Activated naive CD4-positive, alpha-beta T cell treated with anti-CD3 and anti-CD28 coated beads, Interleukin-2, amount 50 U/mL, for 24 hours (primary cell): Measurements from ENCODE around the gene CERS6.

ENCODE experiments used
- H3K27ac Mint-ChIP-seq: one replicate; pipeline ENCODE4 v1.8.0; 2021; ENCODE audit warnings: mild to moderate bottlenecking, mixed read lengths
- H3K27me3 Mint-ChIP-seq: one replicate; pipeline ENCODE4 v1.8.0; 2021; ENCODE audit warnings: mixed read lengths
- H3K36me3 Mint-ChIP-seq: one replicate; pipeline ENCODE4 v1.8.0; 2021; ENCODE audit warnings: mixed read lengths
- H3K4me1 Mint-ChIP-seq: one replicate; pipeline ENCODE4 v1.8.0; 2021; ENCODE audit warnings: mixed read lengths
- H3K4me3 Mint-ChIP-seq: one replicate; pipeline ENCODE4 v1.8.0; 2021; ENCODE audit warnings: mild to moderate bottlenecking, mixed read lengths
- H3K9me3 Mint-ChIP-seq: one replicate; pipeline ENCODE4 v1.8.0; 2021; ENCODE audit warnings: mixed read lengths

CERS6 gene

GRCh38 chr2:168525020-168525419, 68.9 kb downstream of the CERS6 start:
- Mint-ChIP-seq H3K27ac (no peak overlapping the region), H3K9me3 (no peaks in the 10 kb centered on the region)

DNA sequence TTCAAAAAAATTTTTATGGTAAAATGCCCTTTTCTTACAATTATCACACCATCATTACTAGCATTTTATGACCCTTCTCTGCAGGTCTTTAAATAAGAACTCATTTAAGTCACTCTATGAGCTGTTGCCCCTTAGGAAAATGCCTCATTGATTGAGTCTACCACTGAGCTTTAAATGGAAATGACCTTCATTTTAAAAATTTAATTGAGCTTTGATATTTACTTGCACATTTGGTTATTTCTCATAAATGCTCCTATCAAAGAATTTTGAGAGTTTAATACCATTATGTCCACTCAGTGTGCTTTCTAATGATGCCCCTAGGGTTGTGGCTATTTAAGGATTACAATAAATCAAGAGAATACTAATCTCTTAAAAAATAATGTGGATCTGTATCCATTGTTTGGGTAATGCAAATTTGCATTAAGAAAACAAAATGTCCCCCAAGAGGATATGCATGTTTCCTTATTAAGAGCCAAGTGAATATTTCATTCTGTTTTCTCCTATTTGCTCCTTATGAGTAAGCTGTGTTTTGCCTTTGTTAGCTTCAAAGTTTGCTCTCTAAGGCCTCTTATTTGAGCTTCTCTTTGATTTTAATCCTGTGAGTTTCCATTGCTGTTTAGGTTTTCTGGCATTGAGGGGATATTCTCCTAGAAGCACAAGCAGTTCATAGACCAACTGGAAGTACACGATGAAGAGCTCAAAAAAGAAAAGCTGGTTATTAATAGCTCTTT, 69.8 kb downstream of the CERS6 start:
- peaks cover 81% of the 10 kb centered on the region for H3K4me1 Mint-ChIP-seq
- H3K4me3 Mint-ChIP-seq = no peak overlapping the region
- H3K27ac Mint-ChIP-seq = no peak overlapping the region

More at GRCh38 chr2:168525020-168525419, 68.9 kb downstream of the CERS6 start:
- peaks cover 77% of the 10 kb centered on the region for H3K4me1 Mint-ChIP-seq
- no peak overlapping the region for H3K4me3 Mint-ChIP-seq
- peaks cover 3% of the 10 kb centered on the region for H3K36me3 Mint-ChIP-seq
- no peaks in the 10 kb centered on the region for H3K27me3 Mint-ChIP-seq

DNA sequence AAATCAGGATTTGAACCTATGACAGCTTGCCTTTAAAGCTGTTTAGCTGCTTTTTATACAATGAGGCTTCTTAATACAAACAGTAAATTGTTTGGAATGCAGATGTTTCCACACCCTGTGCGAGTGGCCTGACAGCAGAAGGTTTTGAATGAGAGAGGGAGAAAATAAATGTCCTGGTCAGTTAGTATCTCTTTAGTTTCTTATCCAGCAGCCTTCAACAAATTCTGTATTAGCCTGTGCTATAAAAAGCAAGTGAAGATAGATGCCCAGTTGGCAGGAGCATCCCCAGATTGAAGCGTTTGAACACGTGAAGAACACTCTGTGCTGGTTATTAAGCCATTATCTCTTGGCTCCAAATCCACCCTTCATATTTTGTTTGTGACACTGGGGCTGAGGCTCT, 70.6 kb downstream of the CERS6 start:
- H3K4me3 Mint-ChIP-seq = no peak overlapping the region
- no peak overlapping the region for H3K27ac Mint-ChIP-seq
- H3K9me3 Mint-ChIP-seq = no peaks in the 10 kb centered on the region
- H3K4me1 Mint-ChIP-seq = peaks cover 81% of the 10 kb centered on the region
- H3K27me3 Mint-ChIP-seq = no peaks in the 10 kb centered on the region
- no peaks in the 10 kb centered on the region for H3K36me3 Mint-ChIP-seq

More for the DNA sequence above, 69.8 kb downstream of the CERS6 start:
- Mint-ChIP-seq H3K36me3 (no peaks in the 10 kb centered on the region), H3K27me3 (no peaks in the 10 kb centered on the region), H3K9me3 (no peaks in the 10 kb centered on the region)

DNA sequence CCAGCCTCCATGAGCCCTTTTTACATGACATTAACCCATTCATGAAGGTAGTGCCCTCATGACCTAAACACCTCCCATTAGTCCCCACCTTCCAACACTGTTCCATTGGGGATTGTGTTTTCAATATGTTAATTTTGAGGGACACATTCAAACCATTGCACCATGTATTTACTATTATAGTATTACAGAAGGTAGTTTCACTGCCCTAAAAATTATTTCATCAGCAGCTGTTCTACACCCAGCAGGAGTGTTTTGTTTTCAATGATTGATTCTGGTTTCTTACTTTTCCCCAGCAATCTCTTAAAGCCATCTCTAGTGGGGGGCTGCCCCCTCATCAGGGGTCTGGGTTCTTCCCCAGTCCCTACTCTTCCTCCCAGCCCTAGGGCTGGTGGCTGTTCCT, 71.9 kb downstream of the CERS6 start:
- H3K4me3 Mint-ChIP-seq = no peak overlapping the region
- peaks cover 84% of the 10 kb centered on the region for H3K4me1 Mint-ChIP-seq
- no peaks in the 10 kb centered on the region for H3K9me3 Mint-ChIP-seq
- H3K27me3 Mint-ChIP-seq = no peaks in the 10 kb centered on the region
- peaks cover 2% of the 10 kb centered on the region for H3K36me3 Mint-ChIP-seq
- no peak overlapping the region for H3K27ac Mint-ChIP-seq

GRCh38 chr2:168528469-168528868, 72.4 kb downstream of the CERS6 start:
- peaks cover 3% of the 10 kb centered on the region for H3K36me3 Mint-ChIP-seq

DNA sequence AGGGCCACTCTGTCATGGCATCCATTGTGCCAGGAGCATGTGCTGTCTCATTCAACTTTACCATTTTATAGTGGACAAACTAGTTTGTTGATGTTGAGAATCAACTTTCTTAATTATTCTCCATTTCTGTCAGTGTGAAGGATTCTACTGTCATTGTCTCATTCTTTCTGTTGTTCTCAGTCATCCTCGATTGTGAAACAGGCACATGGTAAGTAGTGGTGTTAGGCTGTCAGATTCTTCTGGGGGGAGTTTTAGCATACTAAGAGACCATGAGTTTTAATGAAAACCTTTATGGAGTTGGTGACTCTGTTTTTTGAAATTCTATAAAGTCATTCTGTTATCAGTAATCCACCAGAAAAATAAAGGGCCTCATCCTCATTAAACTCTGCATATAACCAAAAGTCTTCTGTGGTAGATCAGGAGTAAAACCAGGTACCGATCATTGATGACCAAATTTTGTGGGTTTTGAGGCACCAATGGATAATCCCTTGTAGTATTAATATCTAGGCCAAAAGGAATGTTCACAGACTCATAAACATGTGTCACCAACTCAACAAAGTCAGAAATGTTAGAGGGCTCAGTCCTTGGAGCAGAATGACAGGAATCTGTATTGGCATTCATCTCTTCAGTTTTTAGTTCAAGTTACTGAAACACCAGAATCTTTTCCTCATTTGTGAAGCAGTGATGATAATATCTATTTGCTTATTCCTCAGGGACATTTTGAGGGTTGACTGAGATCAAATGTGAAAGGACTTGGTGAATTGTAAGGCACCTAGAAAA, 73.2 kb downstream of the CERS6 start:
- no peaks in the 10 kb centered on the region for H3K9me3 Mint-ChIP-seq

More at GRCh38 chr2:168528469-168528868, 72.4 kb downstream of the CERS6 start:
- no peak overlapping the region for H3K27ac Mint-ChIP-seq
- no peaks in the 10 kb centered on the region for H3K9me3 Mint-ChIP-seq
- no peak overlapping the region for H3K4me3 Mint-ChIP-seq
- no peaks in the 10 kb centered on the region for H3K27me3 Mint-ChIP-seq
- H3K4me1 Mint-ChIP-seq = peaks cover 84% of the 10 kb centered on the region

DNA sequence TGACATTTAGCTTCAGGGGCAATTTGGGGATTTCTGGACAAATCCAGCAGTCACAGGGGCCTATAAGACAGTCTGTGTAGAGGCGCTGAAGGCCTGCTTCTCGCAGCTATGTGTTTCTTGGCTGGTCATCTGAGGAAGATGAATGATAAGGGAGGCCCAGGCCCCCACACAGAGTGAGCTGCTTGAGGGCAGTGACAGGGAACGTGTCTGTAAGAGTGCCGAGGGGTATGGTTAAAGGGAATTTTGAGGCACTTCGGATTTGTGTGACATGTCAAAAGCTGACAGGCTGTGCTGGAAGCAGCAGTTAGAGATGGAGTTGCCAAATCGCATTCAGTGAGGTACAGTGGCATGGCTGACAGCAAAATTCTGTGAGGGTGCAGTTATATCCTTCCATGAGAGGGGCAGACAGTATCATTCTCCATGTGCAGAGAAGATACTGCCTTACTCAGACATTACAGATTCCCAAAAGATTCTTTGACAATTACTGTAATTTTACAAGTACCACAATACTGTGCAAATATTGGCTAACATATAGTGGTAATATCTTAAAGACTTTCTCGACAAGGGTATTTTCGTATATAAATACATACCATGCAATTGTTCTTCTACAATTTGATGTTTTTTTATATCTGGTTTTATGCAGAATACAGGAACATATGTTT, 74.0 kb downstream of the CERS6 start:
- Mint-ChIP-seq H3K27ac (peak overlapping the region; percentile 68), H3K9me3 (no peaks in the 10 kb centered on the region), H3K4me3 (no peak overlapping the region), H3K4me1 (peaks cover 80% of the 10 kb centered on the region), H3K36me3 (peaks cover 6% of the 10 kb centered on the region), H3K27me3 (no peaks in the 10 kb centered on the region)

More for the DNA sequence above, 73.2 kb downstream of the CERS6 start:
- H3K4me3 Mint-ChIP-seq = no peak overlapping the region
- no peaks in the 10 kb centered on the region for H3K27me3 Mint-ChIP-seq
- H3K4me1 Mint-ChIP-seq = peaks cover 84% of the 10 kb centered on the region
- peak overlapping the region; percentile 52 for H3K27ac Mint-ChIP-seq
- peaks cover 4% of the 10 kb centered on the region for H3K36me3 Mint-ChIP-seq

- Mint-ChIP-seq H3K27me3 (no peaks in the 10 kb centered on the region), H3K4me3 (no peak overlapping the region), H3K4me1 (peaks cover 80% of the 10 kb centered on the region), H3K27ac (no peak overlapping the region), H3K9me3 (no peaks in the 10 kb centered on the region), H3K36me3 (peaks cover 6% of the 10 kb centered on the region)
Measured at GRCh38 chr2:168530982-168531622, 75.0 kb downstream of the CERS6 start.

DNA sequence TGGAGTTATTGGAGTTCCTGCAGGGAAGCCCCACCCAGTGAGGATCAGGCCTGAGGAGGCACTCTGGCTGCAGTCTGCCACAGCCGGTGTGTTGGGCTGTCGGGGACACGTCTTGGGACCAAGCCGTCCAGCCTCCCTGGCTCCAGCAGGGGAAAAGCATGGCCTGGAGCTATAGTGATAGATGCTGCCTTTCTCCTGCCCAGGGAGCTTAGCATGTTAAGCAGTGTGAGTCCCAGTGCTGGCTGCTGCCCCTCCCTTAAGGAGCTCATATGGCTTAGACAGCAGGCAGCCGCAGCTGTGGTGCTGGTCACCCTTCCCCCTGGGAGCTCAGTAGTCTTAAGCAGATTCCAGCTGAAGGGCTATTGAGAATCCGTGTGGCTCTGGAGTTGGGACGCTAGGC, 78.9 kb downstream of the CERS6 start:
- peaks cover 21% of the 10 kb centered on the region for H3K36me3 Mint-ChIP-seq
- no peaks in the 10 kb centered on the region for H3K27me3 Mint-ChIP-seq

GRCh38 chr2:168536925-168537466, 80.9 kb downstream of the CERS6 start:
- H3K36me3 Mint-ChIP-seq = peaks cover 36% of the 10 kb centered on the region
- H3K27ac Mint-ChIP-seq = peak overlapping the region; percentile 21
- H3K9me3 Mint-ChIP-seq = peaks cover 5% of the 10 kb centered on the region
- H3K4me3 Mint-ChIP-seq = no peak overlapping the region
- H3K4me1 Mint-ChIP-seq = peaks cover 72% of the 10 kb centered on the region
- H3K27me3 Mint-ChIP-seq = no peaks in the 10 kb centered on the region

More for the DNA sequence above, 78.9 kb downstream of the CERS6 start:
- Mint-ChIP-seq H3K4me3 (no peak overlapping the region), H3K4me1 (peaks cover 80% of the 10 kb centered on the region), H3K9me3 (peaks cover 5% of the 10 kb centered on the region), H3K27ac (no peak overlapping the region)

- Mint-ChIP-seq H3K36me3 (peaks cover 33% of the 10 kb centered on the region), H3K4me1 (peaks cover 74% of the 10 kb centered on the region), H3K9me3 (peaks cover 5% of the 10 kb centered on the region), H3K27me3 (no peaks in the 10 kb centered on the region), H3K27ac (peak overlapping the region; percentile 87), H3K4me3 (peak overlapping the region; percentile 3)
Measured at GRCh38 chr2:168538133-168538532, 82.1 kb downstream of the CERS6 start.

- peak overlapping the region; percentile 87 for H3K27ac Mint-ChIP-seq
- H3K36me3 Mint-ChIP-seq = peaks cover 33% of the 10 kb centered on the region
- H3K9me3 Mint-ChIP-seq = peaks cover 5% of the 10 kb centered on the region
- H3K4me1 Mint-ChIP-seq = peaks cover 74% of the 10 kb centered on the region
- peak overlapping the region; percentile 3 for H3K4me3 Mint-ChIP-seq
- H3K27me3 Mint-ChIP-seq = no peaks in the 10 kb centered on the region
Measured at GRCh38 chr2:168538534-168538933, 82.5 kb downstream of the CERS6 start.

DNA sequence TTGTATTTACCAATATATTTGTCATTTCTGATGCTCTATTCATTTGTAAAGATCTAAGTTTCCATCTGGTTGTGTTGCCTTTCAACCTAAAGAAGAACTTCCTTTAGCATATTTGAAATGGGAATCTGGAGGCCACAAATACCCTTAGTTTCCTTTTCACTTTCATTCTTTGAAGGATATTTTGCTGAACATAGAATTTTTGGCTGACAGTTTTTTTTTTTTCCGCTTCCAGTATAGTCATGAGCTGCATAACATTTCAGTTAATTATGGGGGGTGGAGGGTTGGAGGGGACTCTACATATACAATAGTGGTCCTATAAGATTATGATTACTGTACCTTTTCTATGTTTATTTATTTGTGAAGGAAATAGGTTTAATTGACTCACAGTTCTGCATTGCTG, 83.9 kb downstream of the CERS6 start:
- H3K27me3 Mint-ChIP-seq = no peaks in the 10 kb centered on the region
- peak overlapping the region; percentile 32 for H3K27ac Mint-ChIP-seq
- H3K9me3 Mint-ChIP-seq = peaks cover 5% of the 10 kb centered on the region
- H3K36me3 Mint-ChIP-seq = peaks cover 29% of the 10 kb centered on the region
- H3K4me3 Mint-ChIP-seq = no peak overlapping the region
- peaks cover 77% of the 10 kb centered on the region for H3K4me1 Mint-ChIP-seq

DNA sequence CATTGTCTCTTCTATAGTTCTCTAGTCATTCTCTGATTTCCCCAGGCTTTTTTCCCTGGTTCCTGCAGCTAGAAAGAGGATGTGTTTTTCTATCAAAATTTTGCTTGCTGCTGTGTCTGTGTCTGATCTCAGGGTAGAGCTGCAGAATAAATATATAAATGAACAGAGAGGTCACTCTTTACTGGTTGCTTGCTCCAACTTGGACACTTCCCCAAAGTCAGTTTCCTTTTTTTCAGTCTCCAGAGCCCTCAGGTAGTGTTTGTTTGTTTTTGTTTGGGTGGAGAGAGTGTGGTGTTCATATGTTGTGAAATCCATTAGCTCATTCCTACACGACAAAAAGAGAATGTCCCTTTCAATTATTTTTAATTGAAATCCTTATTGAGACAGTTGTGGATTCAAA, 85.8 kb downstream of the CERS6 start:
- no peaks in the 10 kb centered on the region for H3K27me3 Mint-ChIP-seq
- no peak overlapping the region for H3K27ac Mint-ChIP-seq
- H3K36me3 Mint-ChIP-seq = peaks cover 31% of the 10 kb centered on the region
- peaks cover 76% of the 10 kb centered on the region for H3K4me1 Mint-ChIP-seq
- peaks cover 5% of the 10 kb centered on the region for H3K9me3 Mint-ChIP-seq
- H3K4me3 Mint-ChIP-seq = no peak overlapping the region

GRCh38 chr2:168543037-168543436, 87.0 kb downstream of the CERS6 start:
- H3K4me3 Mint-ChIP-seq = peak overlapping the region; percentile 33
- no peaks in the 10 kb centered on the region for H3K9me3 Mint-ChIP-seq
- peaks cover 33% of the 10 kb centered on the region for H3K36me3 Mint-ChIP-seq
- H3K4me1 Mint-ChIP-seq = peaks cover 71% of the 10 kb centered on the region
- peak overlapping the region; percentile 18 for H3K27ac Mint-ChIP-seq
- no peaks in the 10 kb centered on the region for H3K27me3 Mint-ChIP-seq
